MM.1S (cell line): ENCODE data around the gene EMX1.

Source experiments
- CTCF ChIP-seq: fragments of 300-600 bp; sonication (generic); IDR thresholded peaks from 2 replicates; pipeline ENCODE4 v1.5.1; 2016; ENCODE audit warnings: antibody characterized with exemption, low read length, mixed read lengths
- EZH2 ChIP-seq: fragments of 300-600 bp; sonication (generic); optimal IDR thresholded peaks from 2 replicates; pipeline ENCODE3; 2017; ENCODE audit warnings: low read depth, mild to moderate bottlenecking, antibody characterized with exemption, low read length, mixed read lengths

- TF ChIP-seq CTCF (no peak), EZH2 (no peak)
Observed at GRCh38 chr2:72937356-72937669, 20.0 kb downstream of the EMX1 start.
